Dermis microvascular lymphatic vessel endothelial cell (primary cell): ENCODE results near the gene TMCO1. TPM values are rescaled to one million over a fixed set of nuclear protein-coding genes. Genes with fewer than 3 reads are reported as not detected.
"Not testable (repeated sequence)": the region's sequence is repeated elsewhere in the genome, so short reads cannot be mapped to it uniquely, and the experiment has no call there.

Experiments
- DNase-seq, 2 donors: peaks; one replicate each; pipeline versions ENCODE4 v3.0.0 to v3.0.0-alpha.2; 2010; ENCODE audit warnings: low read depth in 2 of 2
- total RNA-seq: library from RNA; depleted of rRNA; stranded (reverse); fragments of >200 nt; gene quantifications from 2 replicates; pipeline ENCODE4 v1.2.1, GENCODE V29; 2014

Gene TMCO1
- total RNA-seq, 1 donor from 2014 or later: 45.1 TPM

- DNase-seq: no peak
These were observed 20.8 kb downstream of the TMCO1 start for GRCh38 chr1:165747632-165748447.

- DNase-seq: not testable (repeated sequence)
These were observed 23.8 kb downstream of the TMCO1 start for GRCh38 chr1:165744913-165745312.

GRCh38 chr1:165742194-165742593, 26.5 kb downstream of the TMCO1 start:
- DNase-seq: no peak

DNA sequence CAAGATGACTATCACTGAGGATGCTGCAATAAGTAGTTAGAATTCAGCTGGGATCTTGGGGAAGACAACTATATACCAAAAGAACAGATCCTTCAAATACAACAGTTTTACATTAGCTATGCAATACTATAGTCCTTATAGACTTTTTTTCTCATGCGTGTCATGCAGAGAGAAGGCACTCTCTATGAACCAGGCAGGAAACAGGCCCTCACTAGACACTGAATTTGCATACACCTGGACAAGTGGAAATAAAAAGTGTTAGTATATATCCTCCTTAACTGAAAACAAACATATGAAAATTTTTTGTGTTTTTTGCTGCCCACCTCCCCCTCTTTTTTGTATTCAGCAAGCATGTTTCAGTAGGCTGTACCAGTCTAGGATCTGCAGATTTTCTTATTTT, 29.9 kb downstream of the TMCO1 start:
- DNase-seq: no peak

- DNase-seq: no peak
These were observed 31.5 kb downstream of the TMCO1 start for GRCh38 chr1:165737196-165737595.

DNA sequence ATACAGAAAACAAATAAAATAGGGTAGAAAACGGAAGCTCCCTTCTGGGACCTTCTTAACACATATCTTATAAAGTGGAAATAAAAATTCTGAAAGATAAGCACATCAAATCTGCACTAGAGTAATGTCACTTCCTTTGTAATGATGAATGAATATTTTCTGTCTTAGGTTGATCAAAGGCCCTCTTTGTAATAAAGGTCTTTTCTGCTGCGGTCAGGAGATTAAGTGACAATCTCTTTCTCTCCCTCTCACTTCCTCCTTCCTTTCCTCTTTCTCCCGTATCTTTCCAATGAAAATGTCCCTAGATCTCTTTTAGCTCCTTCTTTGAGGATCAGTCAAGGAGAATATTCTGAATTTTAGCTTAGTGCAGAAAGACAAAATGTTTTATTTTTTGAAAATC, 33.8 kb downstream of the TMCO1 start:
- DNase-seq: no peak

- DNase-seq: no peak
These were observed 41.8 kb downstream of the TMCO1 start for GRCh38 chr1:165726841-165727240.

DNA sequence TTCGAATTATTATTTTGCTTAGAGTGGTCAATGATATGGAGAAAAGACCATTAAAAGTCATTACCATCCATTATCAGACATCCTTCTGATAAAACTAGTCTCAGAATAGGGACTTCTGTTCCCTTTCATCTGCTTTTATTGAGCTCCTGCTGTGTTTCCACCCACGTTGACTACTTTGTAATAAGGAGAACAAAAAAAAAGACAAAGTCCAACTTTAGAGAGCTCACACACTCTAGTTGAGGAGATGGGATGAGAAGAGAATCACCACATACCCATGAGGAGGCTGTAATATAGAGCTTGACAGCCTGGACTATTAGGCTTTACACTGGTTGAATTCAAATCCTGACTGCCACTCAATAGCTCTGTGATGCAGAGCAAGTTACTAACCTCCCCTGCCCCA, 42.5 kb downstream of the TMCO1 start:
- no peak for DNase-seq

GRCh38 chr1:165717918-165718515, 50.7 kb downstream of the TMCO1 start:
- DNase-seq: peak; percentile 42 to 70

GRCh38 chr1:165716265-165717051, 52.2 kb downstream of the TMCO1 start:
- DNase-seq: not testable (repeated sequence)

- no peak for DNase-seq
These were observed 55.9 kb downstream of the TMCO1 start for GRCh38 chr1:165712764-165713163.

GRCh38 chr1:165707984-165708706, 60.5 kb downstream of the TMCO1 start:
- no peak for DNase-seq

GRCh38 chr1:165703648-165704047, 65.0 kb downstream of the TMCO1 start:
- DNase-seq: no peak

DNA sequence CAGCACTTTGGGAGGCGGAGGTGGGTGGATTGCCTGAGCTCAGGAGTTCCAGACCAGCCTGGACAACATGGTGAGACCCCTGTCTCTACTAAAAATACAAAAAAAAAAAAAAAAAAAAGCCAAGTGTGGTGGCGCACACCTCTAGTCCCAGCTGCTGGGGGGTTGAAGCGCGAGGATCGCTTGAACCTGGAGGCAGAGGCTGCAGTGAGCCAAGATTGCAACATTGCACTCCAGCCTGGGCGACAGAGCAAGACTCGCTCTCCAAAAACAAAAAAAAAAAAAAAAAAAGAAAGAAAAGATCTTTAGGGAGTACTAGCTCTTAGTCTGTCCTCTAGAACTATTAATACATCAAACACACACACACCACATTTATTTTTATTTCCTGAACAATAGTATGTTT, 66.7 kb downstream of the TMCO1 start:
- DNase-seq: not testable (repeated sequence)

- DNase-seq: no peak
These were observed 69.1 kb downstream of the TMCO1 start for GRCh38 chr1:165699577-165699976.

DNA sequence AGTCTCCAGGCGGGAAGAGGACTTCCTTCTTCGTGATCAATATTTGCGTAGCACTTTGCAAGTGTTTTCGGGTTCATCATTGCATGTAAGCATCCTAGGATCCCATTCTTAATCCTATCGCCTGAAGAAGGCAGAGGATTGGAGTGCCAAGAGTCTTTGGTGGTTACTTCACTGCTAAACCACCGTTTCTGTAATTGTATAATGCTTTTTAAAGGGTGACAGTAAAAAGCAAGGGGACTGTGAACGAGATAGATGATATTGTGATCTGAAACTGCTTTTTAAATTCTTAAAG, 70.0 kb downstream of the TMCO1 start:
- DNase-seq: no peak

DNA sequence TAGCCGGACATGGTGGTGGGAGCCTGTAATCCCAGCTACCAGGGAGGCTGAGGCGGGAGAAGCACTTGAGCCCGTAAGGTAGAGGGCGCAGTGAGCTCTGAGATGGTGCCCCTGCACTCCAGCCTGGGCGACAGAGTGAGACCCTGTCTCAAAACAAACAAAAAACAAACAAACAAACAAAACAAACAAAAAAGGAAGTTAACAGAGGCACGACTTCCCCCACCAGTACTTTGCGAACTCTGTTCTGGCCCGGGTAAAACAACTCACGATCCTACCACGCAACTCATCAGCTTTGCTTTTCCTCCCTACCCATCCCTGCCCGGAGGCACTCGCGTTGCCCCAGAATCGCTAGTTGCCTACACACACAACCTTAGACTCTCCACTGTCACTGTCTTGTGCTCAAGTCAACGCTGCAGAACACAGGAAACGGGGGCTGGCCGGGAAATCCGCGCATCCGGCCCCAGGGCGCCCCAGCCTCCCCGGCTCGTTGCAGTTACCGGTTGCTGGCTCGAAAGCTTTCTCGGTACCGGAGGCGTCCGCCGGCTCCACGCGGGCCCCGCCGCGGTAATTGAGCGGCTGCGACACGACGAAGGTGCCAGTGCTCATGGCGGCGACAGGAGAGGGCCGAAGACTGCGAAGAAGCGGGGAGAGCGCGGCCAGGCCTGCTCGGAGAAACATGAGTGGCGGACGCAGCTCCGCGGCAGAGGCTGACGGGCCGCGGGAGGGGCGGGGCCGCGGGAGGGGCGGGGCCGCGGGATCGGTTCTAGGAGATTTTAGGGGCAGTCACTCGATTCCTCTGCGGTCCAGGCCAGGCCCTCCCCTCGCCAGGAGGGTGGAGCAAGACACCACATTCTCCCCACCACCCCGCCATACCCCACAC, 70.5 kb downstream of the TMCO1 start, which contains the start of gene ALDH9A1:
Gene ALDH9A1 (minus strand): TSS at position 682 of the 880 bp plus-strand sequence. CDS start 4 bp downstream, at position 678.
- peak; percentile 43 to 75 for DNase-seq

- no peak for DNase-seq
These were observed 71.2 kb downstream of the TMCO1 start for GRCh38 chr1:165697491-165697880.

GRCh38 chr1:165696625-165697100, 72.0 kb downstream of the TMCO1 start:
- no peak for DNase-seq

DNA sequence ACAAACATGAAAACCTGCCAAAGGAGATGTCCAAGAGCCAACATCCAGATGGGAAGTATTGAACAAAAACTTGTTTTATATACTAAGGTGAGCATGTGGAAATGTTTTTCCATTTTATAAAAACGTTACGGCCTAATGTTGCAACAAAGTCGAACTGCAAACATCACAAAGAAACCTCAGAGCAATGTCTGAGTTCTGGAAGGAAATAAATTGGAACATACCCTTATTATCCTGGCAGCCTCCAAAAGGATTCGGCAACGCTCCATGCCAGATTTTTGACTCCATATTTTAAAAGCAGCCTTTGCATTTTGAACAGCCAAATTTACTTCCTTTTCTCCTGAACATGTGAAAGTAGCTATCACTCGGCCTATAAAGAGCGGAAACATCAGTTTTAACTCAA, 73.6 kb downstream of the TMCO1 start:
- DNase-seq: no peak

GRCh38 chr1:165688046-165688445, 80.6 kb downstream of the TMCO1 start:
- no peak for DNase-seq
